HG02981 (cell line): ENCODE results near the gene ESRRB.

Experiments used
- ATAC-seq: cut with Tn5 transposase; IDR thresholded peaks from one replicate; pipeline ENCODE4 v1.9.1; 2021; ENCODE audit warnings: mild to moderate bottlenecking, moderate library complexity; ENCODE audit not compliant: unreplicated experiment

ESRRB gene

DNA sequence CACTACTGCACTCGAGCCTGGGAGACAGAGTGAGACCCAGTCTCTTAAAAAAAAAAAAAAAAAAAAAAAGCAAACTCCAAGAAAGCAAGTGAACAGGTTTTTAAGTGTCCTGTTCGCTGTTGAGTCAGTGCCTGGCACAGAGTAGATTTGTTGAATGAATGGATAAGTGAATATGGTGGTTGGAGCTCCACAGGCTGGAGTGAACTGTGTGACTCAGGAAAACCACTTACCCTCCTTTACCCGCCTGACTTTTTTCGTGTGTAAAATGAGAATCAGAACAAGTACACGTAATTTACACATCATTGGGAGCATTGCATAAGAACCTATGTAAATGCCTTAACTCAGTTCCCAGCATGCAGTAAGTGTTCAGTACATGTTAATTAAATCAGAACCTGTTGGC, 24.0 kb upstream of the ESRRB start:
- no peak for ATAC-seq

DNA sequence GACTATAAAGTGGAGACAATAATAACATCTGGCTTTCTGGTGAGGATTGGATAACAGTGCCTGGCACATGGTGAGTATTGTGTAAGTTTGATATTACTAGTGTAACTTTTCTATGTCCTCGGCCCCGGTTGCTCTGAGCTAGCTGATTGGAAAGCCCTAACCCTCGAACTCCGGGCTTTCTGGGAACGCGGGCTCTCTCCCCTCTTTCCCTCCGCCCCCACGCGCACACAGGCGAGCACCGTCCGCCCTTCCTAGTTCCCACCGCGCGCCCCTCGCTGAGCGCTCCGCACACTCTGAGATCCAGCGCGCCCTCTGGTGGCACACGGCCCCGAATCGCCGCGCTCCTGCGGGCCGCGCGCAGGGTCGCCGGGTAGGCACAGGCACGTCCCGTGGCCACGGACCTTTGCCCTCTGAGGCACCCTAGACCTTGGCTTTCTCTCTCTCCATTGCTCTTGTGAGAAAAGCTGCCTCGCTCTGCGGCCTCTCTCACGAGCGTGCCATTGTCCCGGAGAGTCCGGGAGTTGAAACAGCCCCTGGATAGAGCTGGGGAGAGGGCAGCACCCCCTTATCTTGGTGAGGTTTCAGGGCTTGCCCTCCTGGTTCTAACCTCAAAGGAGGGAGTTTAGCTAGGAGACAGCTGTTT, 23.2 kb upstream of the ESRRB start:
- peak; percentile 51 for ATAC-seq

DNA sequence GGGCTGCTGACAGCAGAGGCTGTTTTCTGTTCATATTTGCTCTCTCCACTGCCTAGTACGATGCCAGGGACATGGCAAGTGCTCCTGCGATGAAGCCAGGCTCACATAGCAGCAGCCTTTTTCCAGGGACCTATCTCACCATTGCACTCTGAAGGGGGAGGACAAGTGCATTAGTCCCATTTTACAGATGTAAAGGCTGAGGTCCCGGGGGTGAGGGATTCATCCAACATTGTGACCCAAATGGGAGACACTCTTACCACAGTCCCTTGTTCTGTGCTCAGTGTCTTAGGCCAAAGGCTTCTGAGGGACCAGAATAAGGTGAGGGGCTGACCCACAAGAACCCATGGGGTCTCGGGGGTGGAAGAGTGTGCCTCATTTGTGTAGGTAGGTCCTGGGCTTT, 21.6 kb upstream of the ESRRB start:
- ATAC-seq: no peak

DNA sequence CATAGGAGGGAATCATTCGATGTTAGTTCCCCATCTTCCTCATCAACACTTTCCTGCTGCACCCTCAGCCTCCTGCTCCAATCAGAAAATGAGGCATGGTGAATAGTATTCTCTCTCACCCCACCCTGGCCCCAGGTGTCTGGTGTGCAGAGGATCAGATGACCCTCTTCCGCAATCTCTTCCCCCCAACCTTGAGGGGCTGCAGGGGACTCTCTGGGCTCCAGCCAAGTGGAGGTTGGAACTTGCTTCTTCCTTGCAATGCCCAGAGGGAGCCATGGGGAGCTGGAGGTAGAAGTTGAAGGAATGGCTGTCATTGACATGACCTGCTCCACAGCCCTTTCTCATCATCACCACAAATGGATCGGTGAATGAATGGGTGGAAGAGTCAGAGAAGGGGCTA, 20.2 kb upstream of the ESRRB start:
- no peak for ATAC-seq

DNA sequence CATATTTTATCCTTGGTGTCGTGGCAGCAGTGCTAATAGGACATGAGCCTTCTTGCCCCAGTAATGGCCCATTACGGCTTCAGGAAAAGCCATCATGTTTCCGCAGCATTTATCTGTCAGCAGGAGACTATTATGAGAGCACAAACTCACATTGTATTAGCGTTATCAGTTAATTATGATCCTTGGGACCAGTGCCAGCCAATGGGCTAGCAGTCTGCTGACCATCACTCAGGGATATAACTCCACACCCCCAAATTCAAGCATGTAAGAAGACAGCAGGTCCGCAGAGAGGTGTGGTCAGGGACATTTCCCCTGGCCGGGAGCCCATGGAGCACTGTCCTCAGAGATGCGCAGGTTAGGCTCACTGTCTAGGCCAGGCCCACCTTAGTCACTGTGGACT, 4.9 kb upstream of the ESRRB start:
- no peak for ATAC-seq

DNA sequence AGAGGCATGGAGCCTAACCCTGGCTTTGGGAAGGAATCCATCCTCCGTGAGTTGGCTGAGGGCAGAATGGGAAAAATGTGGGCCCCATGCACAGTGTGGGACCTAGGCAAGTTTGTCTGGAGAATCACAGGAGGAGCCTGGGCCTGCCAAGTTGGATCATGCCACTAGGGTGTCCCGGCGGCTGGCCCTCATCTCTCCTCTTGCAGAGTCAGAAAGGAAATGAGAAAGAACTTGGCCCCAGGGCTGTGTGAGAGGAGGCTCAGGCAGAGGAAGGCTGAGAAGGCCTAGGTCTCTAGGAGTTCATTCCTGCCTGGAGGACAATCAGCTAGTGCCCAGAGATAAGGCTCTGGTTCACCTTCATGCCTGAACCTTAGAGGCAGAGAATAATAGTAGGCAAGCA, 2.5 kb upstream of the ESRRB start:
- no peak for ATAC-seq

DNA sequence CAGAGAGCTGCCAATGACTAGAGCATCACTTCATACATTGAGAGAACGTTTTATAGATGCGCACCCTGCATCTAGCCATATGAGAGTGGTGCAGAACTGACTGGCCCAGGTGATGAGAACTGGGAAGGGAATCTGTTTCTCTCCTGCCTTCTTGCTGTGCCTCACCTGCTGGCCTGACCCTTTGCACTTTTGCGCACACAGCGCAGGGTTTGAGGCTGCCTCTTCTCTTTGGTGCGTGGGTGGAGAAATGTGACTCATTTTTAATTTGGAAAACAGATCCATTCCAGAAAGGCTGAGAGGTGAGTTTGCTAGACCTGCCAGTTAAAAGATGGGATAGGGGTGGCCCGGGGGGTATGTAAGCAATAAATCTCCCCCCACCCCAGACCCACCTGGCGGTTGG, 453 bp upstream of the ESRRB start:
- ATAC-seq: no peak

DNA sequence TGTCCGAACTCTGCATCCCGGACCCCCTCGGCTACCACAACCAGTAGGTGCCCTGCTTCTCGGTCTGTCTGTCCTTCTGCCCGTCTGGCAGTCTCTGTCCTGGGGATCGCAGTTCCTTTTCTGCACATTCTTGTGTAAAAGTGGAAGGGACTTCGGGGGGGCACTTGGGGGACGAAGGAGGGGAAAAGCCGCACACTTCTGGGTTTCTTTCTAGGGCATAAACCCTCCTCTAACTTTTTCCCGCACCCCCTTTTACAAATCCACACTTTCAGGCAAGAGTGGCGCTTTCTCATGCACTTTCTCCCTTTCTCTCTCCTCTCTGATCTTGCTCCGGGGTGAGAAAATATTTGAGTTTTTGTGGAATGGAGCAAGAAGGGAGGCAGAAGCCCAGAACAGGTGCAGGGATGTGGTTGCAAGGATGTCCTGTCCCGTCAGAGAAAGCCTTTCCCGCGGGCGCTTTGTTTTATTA, 506 bp downstream of the ESRRB start:
- no peak for ATAC-seq

DNA sequence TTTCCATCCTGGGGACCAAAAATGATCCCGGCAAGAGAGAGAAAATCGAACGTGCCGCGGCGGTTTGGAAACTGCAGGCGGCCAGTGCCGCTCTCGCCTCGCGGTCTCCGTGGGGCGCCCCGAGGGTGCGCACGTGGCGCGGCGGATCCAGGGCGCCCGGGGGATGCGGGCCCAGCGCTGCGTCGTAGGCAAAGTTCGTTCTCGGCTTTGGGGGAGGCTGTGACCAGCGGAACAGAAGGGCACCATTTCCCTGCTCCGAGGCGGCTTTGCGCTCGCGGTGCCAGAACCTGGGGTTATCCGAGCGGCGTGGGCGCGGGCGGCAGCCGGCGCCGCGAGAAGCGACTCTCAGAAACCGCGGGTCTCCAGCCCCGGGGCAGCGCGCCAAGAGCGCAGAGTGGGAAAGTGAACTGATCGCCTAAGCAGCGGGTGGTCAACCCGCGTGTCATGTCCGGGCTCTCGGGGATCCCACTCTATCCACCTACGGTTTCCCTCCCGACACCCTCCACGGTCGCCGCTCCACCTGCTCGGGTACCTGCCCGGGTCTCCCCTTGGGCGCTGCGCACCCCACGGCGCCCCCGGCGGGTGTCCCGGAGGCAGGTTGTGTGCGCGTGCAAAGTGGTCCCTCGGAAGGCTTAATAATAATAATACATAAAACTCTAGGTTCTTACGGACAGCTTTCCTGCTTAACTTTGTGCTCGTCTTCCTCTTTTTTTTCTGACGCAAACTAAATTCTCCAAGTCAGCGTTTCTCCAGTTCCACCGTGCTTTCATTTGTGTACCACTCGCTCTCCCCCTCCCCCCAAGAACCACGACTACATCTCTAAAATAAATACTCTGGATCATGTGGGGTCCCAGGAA, 1.2 kb downstream of the ESRRB start:
- no peak for ATAC-seq

DNA sequence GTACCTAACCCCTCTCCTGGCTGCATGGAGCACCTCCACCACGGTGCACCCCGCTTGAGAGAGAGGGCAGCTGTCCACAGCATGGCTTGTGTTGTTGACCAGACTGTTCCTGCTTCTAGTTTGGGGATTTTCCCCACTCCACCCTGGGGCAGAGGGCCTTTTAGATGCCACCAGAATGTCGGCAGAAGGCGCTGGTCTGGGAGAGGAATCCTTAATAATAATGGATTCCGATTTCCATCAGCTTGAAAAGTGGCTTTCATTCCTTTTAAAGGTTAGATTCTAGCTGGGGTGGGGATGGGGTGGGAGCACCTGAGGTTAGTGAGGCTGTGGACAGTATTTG, 1.8 kb downstream of the ESRRB start:
- no peak for ATAC-seq

DNA sequence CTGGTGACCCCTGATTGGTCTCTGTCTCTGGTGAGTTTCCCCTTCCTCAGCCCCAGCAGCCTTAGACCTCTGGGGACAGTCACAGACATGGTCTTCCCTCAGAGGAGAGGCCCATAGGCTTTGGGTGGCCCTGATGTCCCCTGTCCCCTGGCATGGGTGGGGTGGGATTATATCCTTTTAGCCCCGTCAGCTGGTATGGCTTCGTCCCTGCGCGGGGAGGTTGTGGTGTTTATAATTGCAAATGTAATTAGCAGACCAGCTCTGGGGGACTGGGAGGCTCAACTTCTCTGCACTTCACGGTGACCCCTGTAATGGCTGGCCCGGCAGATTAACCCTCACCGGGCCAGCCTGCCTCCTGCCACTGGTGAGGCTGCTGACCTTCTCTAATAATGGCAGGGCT, 5.1 kb downstream of the ESRRB start:
- ATAC-seq: no peak

DNA sequence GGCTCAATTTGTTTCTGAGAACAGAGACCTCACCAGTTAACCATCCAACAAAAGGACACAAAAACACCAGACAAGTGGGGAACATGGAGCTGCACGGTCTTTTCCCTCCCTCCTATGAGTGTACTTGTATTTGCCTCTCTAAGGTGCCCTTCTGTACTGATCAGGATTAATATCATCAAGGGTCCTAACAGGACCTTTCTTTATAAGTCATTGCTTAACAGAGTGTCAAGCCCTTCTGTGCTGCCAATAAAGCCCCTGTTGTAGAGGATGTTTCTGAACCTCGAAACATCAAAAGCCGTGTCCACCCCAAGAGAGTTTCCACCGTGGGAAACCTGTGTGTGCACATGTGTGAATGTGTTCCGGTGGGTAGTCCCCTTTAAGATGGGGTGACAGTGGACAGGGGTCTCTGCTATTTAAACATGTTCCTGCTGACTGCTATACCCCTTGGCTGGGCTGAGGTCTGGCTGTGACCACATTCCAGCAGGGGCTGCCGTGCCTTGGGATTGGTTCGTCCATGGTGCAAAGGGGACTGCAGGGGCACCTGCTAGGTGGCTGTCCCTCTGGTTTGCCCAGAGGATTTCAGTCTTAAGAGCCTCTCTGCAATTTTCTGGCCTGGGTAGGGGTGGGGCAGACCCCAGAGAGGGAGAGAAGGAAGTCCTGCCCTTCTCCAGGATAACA, 6.0 kb downstream of the ESRRB start:
- ATAC-seq: no peak

DNA sequence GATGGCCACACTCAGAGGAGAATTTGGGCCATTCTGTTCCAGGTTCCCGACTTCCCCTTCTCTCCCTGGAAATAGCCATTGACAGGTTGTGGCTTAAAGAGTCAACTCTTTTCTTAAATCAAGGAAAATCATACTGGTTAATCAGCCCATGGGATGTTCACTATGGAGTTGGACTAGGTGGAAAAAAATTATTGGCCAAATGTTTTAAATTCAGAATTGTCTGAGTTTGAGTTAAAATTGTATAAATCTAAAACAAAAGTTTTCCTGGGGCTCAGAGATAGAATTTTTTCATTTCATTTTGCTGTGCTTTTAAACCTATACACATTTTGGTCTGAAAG, 6.5 kb downstream of the ESRRB start:
- ATAC-seq: no peak

DNA sequence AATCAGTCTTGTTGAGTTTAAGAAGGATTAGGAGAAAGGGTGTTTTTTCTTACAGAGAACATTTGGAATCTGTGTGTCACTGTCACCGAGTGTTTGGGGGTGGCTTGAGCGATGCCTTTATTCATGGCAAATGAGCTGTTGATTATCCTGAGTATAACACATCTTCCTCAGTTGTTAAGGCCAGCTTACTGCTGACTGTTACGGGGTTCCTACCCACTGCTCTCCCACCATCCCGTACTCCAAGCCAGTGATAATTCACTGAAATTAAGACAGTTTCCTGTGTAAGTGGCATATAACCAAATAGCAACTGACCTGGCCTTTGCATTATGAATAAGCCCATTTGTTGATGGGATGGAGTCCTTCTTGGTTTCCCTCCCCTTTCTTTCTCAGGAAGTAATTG, 9.5 kb downstream of the ESRRB start:
- no peak for ATAC-seq

DNA sequence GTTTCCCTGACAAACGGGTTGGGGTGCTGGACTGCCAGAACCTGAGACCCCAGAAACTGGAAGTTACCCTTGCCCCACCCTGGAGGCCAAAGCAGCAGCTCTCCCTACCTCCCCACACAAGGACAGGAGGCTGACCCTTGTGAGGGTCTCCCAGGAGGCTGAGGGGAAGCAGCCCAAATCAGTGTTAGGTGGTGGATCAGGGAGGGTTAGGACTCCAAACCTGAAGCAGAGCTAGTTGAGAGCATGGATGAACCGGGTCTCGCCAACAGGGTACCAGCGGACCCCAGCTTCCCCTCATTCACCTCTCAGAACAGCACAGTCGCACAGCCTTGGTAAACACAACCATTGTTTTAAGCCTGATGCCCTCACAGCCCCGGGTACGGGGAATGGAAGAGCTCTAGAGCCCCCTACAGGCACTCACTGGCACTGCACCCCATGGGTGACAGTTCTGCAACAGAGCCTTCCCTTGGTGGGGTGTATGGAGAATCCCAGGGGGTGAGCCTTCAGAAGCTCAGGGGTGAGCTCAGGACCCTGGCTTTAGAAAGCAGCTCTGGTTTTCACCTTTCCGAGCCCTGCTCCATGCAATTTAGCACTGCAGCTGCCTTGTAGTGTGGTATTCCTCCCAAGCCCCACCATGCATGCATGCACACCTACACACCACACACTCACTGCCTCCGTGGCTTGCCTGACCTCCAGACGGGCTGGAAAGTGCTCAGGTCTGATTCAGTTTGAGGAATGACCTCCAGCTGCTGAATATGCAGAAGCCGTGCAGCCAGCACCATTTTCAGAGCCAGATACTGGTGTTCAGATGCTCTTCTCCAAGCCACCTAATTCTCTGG, 11.2 kb downstream of the ESRRB start:
- ATAC-seq: no peak

DNA sequence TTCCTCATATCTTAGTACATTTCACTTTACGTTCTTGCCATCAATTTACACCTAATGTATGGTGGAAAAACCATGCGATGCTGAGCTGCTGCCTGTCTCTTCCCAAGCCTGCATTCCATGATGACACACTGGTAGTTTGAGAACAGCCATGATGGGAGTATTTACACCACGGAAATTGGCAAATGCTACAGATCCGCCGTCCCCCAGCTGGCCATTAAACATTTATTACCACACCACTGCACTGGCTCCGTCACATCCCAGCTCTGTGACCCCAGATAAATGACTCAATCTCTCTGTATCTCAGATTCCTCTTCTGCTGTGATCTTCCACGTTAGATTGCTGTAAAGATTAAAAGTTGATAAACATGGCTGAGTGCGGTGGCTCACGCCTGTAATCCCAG, 13.9 kb downstream of the ESRRB start:
- no peak for ATAC-seq

DNA sequence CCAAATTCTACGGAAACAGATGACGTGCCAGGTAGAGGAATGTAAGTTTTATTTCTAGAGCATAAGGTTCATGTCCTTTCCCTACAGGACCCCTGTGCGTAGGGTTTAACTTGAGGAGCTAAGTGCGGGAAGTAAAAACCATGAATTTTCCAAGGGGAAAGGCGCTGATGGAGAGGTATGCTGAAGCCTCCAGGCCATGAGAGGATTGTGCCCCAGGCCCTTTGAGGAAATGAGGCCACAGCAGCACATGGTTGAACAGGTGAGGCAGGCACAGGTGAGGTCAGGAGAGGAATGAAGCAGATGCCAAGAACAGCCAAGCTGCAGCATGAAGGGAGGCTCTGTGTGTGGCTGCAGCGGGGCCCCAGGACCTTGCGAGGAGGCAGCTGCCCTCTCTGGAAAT, 14.7 kb downstream of the ESRRB start:
- ATAC-seq: no peak

DNA sequence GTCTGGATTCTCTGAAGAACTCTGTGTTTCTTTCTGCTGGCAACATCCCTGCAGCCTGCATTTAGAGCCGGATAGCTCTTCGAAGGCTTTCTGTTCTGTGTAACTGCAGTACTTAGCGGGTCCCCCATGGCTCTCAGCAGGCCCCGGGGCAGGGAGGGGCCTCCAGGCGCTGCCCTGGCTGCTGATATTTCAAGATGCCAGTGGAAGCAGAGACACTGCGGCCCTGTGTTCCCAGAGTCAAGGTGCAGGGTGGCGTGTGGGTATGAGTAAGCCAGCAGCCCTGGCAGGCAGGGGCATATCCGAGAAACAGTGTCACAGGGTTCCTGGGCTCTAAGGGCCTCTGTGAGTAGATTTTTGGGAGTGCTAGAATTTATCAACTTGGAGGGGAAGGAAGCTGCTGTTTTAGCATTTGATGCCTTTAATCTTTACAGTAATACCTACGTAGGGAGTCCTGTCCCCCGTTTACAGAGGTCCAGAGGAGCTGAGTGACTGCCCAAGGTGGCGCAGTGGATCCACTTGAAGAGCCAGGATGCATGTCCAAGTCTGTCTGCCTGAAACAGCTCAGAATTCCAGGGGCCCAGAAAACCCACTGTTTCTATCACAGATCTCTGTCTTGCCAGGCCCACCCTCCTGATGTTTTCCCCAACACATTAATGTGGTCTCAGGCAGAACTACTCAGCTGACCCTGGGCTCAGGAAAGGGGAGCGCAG, 16.2 kb downstream of the ESRRB start:
- no peak for ATAC-seq

DNA sequence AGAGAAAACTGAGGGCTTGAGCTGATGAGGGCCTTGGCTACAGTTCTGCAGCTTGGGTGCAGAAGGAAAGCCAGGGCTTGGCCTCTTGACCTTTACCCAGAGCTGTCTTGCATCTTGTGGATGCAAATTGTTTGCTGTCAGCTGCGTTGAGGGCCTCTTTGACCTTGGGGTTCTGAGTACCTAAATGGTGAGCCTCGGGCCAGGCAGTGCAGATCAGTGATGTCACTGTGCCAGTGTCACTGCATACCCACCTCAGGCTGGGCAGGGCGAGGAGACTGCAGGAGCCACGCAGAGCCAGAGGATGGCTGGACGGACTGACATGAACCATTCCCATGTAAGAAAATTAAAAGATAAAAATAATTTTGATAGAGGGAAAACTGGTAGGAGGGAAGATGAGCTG, 18.6 kb downstream of the ESRRB start:
- ATAC-seq: no peak

DNA sequence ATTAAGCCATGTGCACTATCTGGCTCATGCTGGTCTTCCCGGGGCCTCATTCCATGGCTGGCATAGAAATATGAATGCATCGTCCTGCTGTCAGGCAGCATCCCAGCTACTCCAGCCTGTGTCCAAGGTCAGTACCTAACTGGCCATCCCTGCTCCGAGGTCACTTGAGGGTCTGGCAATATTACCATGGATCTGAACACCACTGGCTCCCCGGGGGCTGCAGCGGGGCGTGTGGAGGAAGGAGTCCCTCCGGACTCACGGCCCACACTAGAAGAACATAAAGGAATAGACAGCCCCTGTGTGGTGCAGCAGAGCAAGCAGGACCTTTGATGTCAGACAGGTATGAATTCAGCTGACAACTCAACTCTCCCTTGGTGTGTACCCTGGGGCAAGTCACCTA, 19.2 kb downstream of the ESRRB start:
- ATAC-seq: no peak

DNA sequence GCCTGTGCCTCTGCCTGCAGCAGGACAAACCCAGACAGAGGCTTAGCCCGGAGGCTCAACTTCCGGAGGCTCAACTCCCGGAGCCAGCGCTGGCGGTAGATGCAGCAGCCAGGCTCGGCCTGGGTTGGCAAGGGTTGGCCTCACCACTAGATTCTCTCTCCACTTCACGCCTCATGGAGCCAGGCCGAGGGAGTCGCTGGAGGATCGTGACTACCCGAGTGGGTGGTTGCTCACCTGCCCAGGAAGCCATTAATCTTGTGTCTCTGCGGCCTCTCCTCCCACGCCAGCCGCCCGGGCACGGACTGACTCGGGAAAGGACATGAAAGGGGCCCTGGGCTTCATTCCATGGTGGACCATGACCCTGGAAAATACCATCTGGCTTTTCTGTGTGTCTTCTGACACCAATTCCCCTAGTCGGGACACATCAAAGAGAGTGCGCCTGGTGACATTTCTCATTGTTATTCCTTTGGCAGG, 20.8 kb downstream of the ESRRB start:
- no peak for ATAC-seq
